ENCODE data around the gene UBASH3A. TPM values are rescaled to one million over a fixed set of nuclear protein-coding genes. Genes with fewer than 3 reads are reported as not detected.
A peak's percentile ranks its signal among the peaks of the same experiment; 100 is the strongest.

UBASH3A gene
- total RNA-seq, 1 donor from 2014 or later, result 65.7 TPM

- H3K27ac Mint-ChIP-seq, result peak overlapping the region; percentile 99
- peak overlapping the region; percentile 77 for H3K4me3 Mint-ChIP-seq
- H3K36me3 Mint-ChIP-seq (ENCODE audit: low read depth), result peaks cover 57% of the 10 kb centered on the region
- no peak for DNase-seq
- H3K9me3 Mint-ChIP-seq, result peaks cover 4% of the 10 kb centered on the region
- H3K4me1 Mint-ChIP-seq, result peaks cover 55% of the 10 kb centered on the region
- H3K27me3 Mint-ChIP-seq, result no peaks in the 10 kb centered on the region
- intact Hi-C loops (cut with micrococcal nuclease), result no loop called here
Observed at GRCh38 chr21:42413093-42413492, 9.4 kb downstream of the UBASH3A start.

GRCh38 chr21:42413500-42413899 is 9.8 kb downstream of the UBASH3A start:
- H3K9me3 Mint-ChIP-seq, result peaks cover 4% of the 10 kb centered on the region
- peaks cover 59% of the 10 kb centered on the region for H3K36me3 Mint-ChIP-seq (ENCODE audit: low read depth)
- no peaks in the 10 kb centered on the region for H3K27me3 Mint-ChIP-seq
- H3K27ac Mint-ChIP-seq, result peak overlapping the region; percentile 99
- intact Hi-C loops (cut with micrococcal nuclease), result no loop called here
- H3K4me3 Mint-ChIP-seq, result peak overlapping the region; percentile 77
- DNase-seq, result no peak
- H3K4me1 Mint-ChIP-seq, result peaks cover 55% of the 10 kb centered on the region

- Mint-ChIP-seq H3K4me3 (peak overlapping the region; percentile 77), H3K27me3 (no peaks in the 10 kb centered on the region), H3K27ac (peak overlapping the region; percentile 99), H3K36me3 (ENCODE audit: low read depth) (peaks cover 64% of the 10 kb centered on the region), H3K4me1 (peaks cover 60% of the 10 kb centered on the region), H3K9me3 (peaks cover 7% of the 10 kb centered on the region)
- intact Hi-C loops (cut with micrococcal nuclease), result loop anchor here (2.0 kb wide), 2 partner anchors 13 to 27 kb away; no protein-coding TSS in a partner anchor
- no peak for DNase-seq
Observed at GRCh38 chr21:42414066-42414465, 10.4 kb downstream of the UBASH3A start.

- Mint-ChIP-seq H3K27ac (peak overlapping the region; percentile 99), H3K36me3 (ENCODE audit: low read depth) (peaks cover 69% of the 10 kb centered on the region), H3K27me3 (no peaks in the 10 kb centered on the region), H3K4me1 (peaks cover 60% of the 10 kb centered on the region), H3K4me3 (peak overlapping the region; percentile 77), H3K9me3 (peaks cover 11% of the 10 kb centered on the region)
- DNase-seq, result no peak
- intact Hi-C loops (cut with micrococcal nuclease), result loop anchor here (2.0 kb wide), 2 partner anchors 14 to 26 kb away; no protein-coding TSS in a partner anchor
Observed at GRCh38 chr21:42414553-42414927, 10.8 kb downstream of the UBASH3A start.

- peaks cover 15% of the 10 kb centered on the region for H3K9me3 Mint-ChIP-seq
- H3K36me3 Mint-ChIP-seq (ENCODE audit: low read depth), result peaks cover 75% of the 10 kb centered on the region
- DNase-seq, result peak; percentile 96
- peak overlapping the region; percentile 77 for H3K4me3 Mint-ChIP-seq
- peak overlapping the region; percentile 99 for H3K27ac Mint-ChIP-seq
- intact Hi-C loops (cut with micrococcal nuclease), result loop anchor here (1.0 to 5.0 kb wide), 8 partner anchors 8 to 413 kb away; no protein-coding TSS in a partner anchor
- H3K27me3 Mint-ChIP-seq, result no peaks in the 10 kb centered on the region
- peaks cover 58% of the 10 kb centered on the region for H3K4me1 Mint-ChIP-seq
Observed at GRCh38 chr21:42414928-42415769, 11.4 kb downstream of the UBASH3A start.

GRCh38 chr21:42417533-42417932 is 13.8 kb downstream of the UBASH3A start:
- Mint-ChIP-seq H3K4me3 (peak overlapping the region; percentile 78), H3K4me1 (peaks cover 76% of the 10 kb centered on the region)

GRCh38 chr21:42418886-42419285 is 15.2 kb downstream of the UBASH3A start:
- no peak for DNase-seq
- H3K27me3 Mint-ChIP-seq, result no peaks in the 10 kb centered on the region
- H3K36me3 Mint-ChIP-seq (ENCODE audit: low read depth), result peaks cover 93% of the 10 kb centered on the region
- H3K4me1 Mint-ChIP-seq, result peaks cover 83% of the 10 kb centered on the region
- H3K27ac Mint-ChIP-seq, result peak overlapping the region; percentile 29
- peaks cover 15% of the 10 kb centered on the region for H3K9me3 Mint-ChIP-seq
- intact Hi-C loops (cut with micrococcal nuclease), result loop anchor here (5.0 kb wide), 4 partner anchors 108 to 417 kb away; no protein-coding TSS in a partner anchor
- no peak overlapping the region for H3K4me3 Mint-ChIP-seq

More at GRCh38 chr21:42417533-42417932, 13.8 kb downstream of the UBASH3A start:
- peak; percentile 82 for DNase-seq
- peaks cover 15% of the 10 kb centered on the region for H3K9me3 Mint-ChIP-seq
- H3K27me3 Mint-ChIP-seq, result no peaks in the 10 kb centered on the region
- intact Hi-C loops (cut with micrococcal nuclease), result loop anchor here (5.0 kb wide), 4 partner anchors 110 to 415 kb away; no protein-coding TSS in a partner anchor
- H3K36me3 Mint-ChIP-seq (ENCODE audit: low read depth), result peaks cover 91% of the 10 kb centered on the region
- peak overlapping the region; percentile 91 for H3K27ac Mint-ChIP-seq

- intact Hi-C loops (cut with micrococcal nuclease), result loop anchor here (2.0 to 5.0 kb wide), 5 partner anchors 13 to 418 kb away; no protein-coding TSS in a partner anchor
- peaks cover 93% of the 10 kb centered on the region for H3K36me3 Mint-ChIP-seq (ENCODE audit: low read depth)
- H3K4me3 Mint-ChIP-seq, result no peak overlapping the region
- DNase-seq, result no peak
- peaks cover 15% of the 10 kb centered on the region for H3K9me3 Mint-ChIP-seq
- peak overlapping the region; percentile 79 for H3K27ac Mint-ChIP-seq
- H3K27me3 Mint-ChIP-seq, result no peaks in the 10 kb centered on the region
- H3K4me1 Mint-ChIP-seq, result peaks cover 83% of the 10 kb centered on the region
Observed at GRCh38 chr21:42419845-42420244, 16.1 kb downstream of the UBASH3A start.

- Mint-ChIP-seq H3K27me3 (no peaks in the 10 kb centered on the region), H3K4me3 (peak overlapping the region; percentile 79), H3K4me1 (peaks cover 83% of the 10 kb centered on the region), H3K36me3 (ENCODE audit: low read depth) (peaks cover 94% of the 10 kb centered on the region), H3K27ac (peak overlapping the region; percentile 94), H3K9me3 (peaks cover 15% of the 10 kb centered on the region)
- DNase-seq, result peak; percentile 80
- intact Hi-C loops (cut with micrococcal nuclease), result loop anchor here (1.0 to 2.0 kb wide), 2 partner anchors 14 to 19 kb away; no protein-coding TSS in a partner anchor
Observed at GRCh38 chr21:42421018-42421793, 17.5 kb downstream of the UBASH3A start.

- Mint-ChIP-seq H3K36me3 (ENCODE audit: low read depth) (peaks cover 94% of the 10 kb centered on the region), H3K9me3 (peaks cover 12% of the 10 kb centered on the region), H3K27ac (peak overlapping the region; percentile 92), H3K4me3 (peak overlapping the region; percentile 79), H3K4me1 (peaks cover 79% of the 10 kb centered on the region), H3K27me3 (no peaks in the 10 kb centered on the region)
- DNase-seq, result peak; percentile 88
- intact Hi-C loops (cut with micrococcal nuclease), result loop anchor here (1.0 kb wide), 1 partner anchor 8 kb away; no protein-coding TSS in a partner anchor
Observed at GRCh38 chr21:42423197-42423675, 19.5 kb downstream of the UBASH3A start.

GRCh38 chr21:42423685-42424084 is 20.0 kb downstream of the UBASH3A start:
- Mint-ChIP-seq H3K36me3 (ENCODE audit: low read depth) (peaks cover 92% of the 10 kb centered on the region), H3K4me3 (peak overlapping the region; percentile 79), H3K27me3 (no peaks in the 10 kb centered on the region), H3K27ac (peak overlapping the region; percentile 92), H3K4me1 (peaks cover 76% of the 10 kb centered on the region), H3K9me3 (peaks cover 10% of the 10 kb centered on the region)
- DNase-seq, result no peak
- intact Hi-C loops (cut with micrococcal nuclease), result loop anchor here (1.0 kb wide), 1 partner anchor 8 kb away; no protein-coding TSS in a partner anchor

- peaks cover 64% of the 10 kb centered on the region for H3K4me1 Mint-ChIP-seq
- no peaks in the 10 kb centered on the region for H3K27me3 Mint-ChIP-seq
- intact Hi-C loops (cut with micrococcal nuclease), result loop anchor here (1.0 to 5.0 kb wide), 2 partner anchors 19 to 33 kb away; no protein-coding TSS in a partner anchor
- peak overlapping the region; percentile 79 for H3K4me3 Mint-ChIP-seq
- DNase-seq, result peak; percentile 93
- H3K9me3 Mint-ChIP-seq, result no peaks in the 10 kb centered on the region
- peaks cover 92% of the 10 kb centered on the region for H3K36me3 Mint-ChIP-seq (ENCODE audit: low read depth)
- H3K27ac Mint-ChIP-seq, result peak overlapping the region; percentile 92
Observed at GRCh38 chr21:42424914-42425541, 21.3 kb downstream of the UBASH3A start.

GRCh38 chr21:42425591-42425990 is 21.9 kb downstream of the UBASH3A start:
- Mint-ChIP-seq H3K4me3 (peak overlapping the region; percentile 79), H3K27ac (peak overlapping the region; percentile 92), H3K27me3 (no peaks in the 10 kb centered on the region), H3K9me3 (no peaks in the 10 kb centered on the region), H3K36me3 (ENCODE audit: low read depth) (peaks cover 93% of the 10 kb centered on the region), H3K4me1 (peaks cover 62% of the 10 kb centered on the region)
- intact Hi-C loops (cut with micrococcal nuclease), result loop anchor here (1.0 to 5.0 kb wide), 2 partner anchors 19 to 33 kb away; no protein-coding TSS in a partner anchor
- no peak for DNase-seq

All from activated CD4-positive, alpha-beta T cell treated with anti-CD3 and anti-CD28 coated beads, Interleukin-2, amount 10 ng/mL, durations not matched to agents 24 days and 14 days (primary cell).